ENCODE measurements around the gene ARHGAP35. TPM values are rescaled to one million over a fixed set of nuclear protein-coding genes. Genes with fewer than 3 reads are reported as not detected.

ARHGAP35 gene
- total RNA-seq, 4 donors from 2014 or later = 42.9 to 109 (median 57.6) TPM

DNA sequence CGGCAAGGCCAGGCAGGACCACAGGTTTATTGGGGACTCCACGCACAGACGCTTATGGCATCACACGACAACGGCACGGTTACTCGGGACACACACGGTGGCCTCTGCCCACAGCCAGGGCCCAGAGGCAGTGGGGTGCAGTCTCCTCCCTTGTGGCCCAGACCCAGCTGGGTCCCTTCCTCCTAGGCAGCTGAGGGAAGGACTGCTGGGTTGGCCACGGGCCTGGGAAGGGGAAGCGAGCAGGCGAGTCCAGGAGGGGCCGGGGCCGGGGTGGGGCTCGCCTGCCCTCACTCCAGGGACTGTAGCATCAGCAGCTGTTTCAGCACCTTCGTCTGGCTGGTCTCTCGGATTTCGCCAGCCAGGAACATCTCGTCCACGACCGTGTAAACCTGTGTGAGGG lies 22.6 kb upstream of the ARHGAP35 start:
- Histone ChIP-seq H3K27ac (no peak overlapping the region), H3K4me3 (no peak overlapping the region), H3K36me3 (peaks cover 0 to 55% of the 10 kb centered on the region in 2 donors), H3K27me3 (no peaks in the 10 kb centered on the region), H3K9me3 (no peaks in the 10 kb centered on the region), H3K4me1 (peaks cover 0 to 56% (median 0%) of the 10 kb centered on the region in 3 donors)
- no peak for ATAC-seq
- 87% methylated on average over 3 of the region's 20 CpGs; no CpG with 5 or more reads in 1 of the 2 donors for WGBS, 2 donors (ENCODE audit: low coverage in 1 of 2)
- TF ChIP-seq POLR2AphosphoS5 (IDR thresholded peaks at IDR 0.05) = no peak
- no peak for TF ChIP-seq POLR2A (IDR thresholded peaks at IDR 0.05)
- no peak for TF ChIP-seq EP300 (IDR thresholded peaks at IDR 0.05)
- TF ChIP-seq, protein P1, sequence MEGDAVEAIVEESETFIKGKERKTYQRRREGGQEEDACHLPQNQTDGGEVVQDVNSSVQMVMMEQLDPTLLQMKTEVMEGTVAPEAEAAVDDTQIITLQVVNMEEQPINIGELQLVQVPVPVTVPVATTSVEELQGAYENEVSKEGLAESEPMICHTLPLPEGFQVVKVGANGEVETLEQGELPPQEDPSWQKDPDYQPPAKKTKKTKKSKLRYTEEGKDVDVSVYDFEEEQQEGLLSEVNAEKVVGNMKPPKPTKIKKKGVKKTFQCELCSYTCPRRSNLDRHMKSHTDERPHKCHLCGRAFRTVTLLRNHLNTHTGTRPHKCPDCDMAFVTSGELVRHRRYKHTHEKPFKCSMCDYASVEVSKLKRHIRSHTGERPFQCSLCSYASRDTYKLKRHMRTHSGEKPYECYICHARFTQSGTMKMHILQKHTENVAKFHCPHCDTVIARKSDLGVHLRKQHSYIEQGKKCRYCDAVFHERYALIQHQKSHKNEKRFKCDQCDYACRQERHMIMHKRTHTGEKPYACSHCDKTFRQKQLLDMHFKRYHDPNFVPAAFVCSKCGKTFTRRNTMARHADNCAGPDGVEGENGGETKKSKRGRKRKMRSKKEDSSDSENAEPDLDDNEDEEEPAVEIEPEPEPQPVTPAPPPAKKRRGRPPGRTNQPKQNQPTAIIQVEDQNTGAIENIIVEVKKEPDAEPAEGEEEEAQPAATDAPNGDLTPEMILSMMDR (IDR thresholded peaks at IDR 0.05) = no peak

DNA sequence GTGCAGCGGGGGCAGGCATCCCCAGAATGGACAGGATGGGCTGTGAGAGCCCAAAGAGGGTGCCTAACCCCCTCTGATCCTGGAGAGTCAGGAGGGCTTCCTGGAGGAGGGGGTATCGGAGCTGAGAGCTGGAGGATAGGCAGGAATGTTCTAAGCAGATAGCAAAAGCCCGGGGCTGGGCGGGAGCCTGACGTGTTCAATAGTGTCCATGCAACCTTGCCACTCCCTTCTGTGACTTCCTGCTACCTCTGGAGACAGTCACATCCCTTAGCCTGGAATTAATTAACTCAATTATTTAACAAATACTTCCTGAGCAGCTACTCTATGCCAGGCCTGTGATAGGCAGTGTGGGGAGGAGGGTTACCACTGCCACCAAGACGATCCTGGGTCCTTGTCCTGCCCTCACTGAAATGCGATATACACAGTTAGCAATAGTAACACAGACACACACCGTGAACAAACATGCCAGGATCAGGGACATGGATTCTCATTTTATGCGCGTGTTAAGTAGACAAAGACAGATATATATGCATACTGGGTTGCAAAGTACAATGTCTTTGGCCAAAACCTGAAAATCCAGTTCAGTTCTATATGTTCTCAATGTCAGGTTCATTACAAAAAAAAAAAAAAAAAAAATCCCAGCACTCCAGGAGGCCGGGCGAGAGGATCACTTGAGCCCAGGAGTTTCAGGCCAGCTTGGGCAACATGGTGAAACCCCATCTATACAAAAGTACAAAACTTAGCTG lies 20.9 kb upstream of the ARHGAP35 start:
- TF ChIP-seq, protein P1 (IDR thresholded peaks at IDR 0.05) = no peak
- TF ChIP-seq POLR2AphosphoS5 (IDR thresholded peaks at IDR 0.05) (no peak), EP300 (IDR thresholded peaks at IDR 0.05) (no peak), POLR2A (IDR thresholded peaks at IDR 0.05) (no peak)
- no peak overlapping the region for H3K4me3 ChIP-seq
- peak overlapping the region in 3 of 4 donors; percentile 46 to 75 (median 64) for H3K27ac ChIP-seq
- peak; percentile 34 for ATAC-seq
- 68 to 73% methylated on average over 8 to 10 of the region's 12 CpGs for WGBS, 2 donors (ENCODE audit: low coverage in 1 of 2)
- H3K27me3 ChIP-seq = no peaks in the 10 kb centered on the region
- peaks cover 0 to 44% (median 0%) of the 10 kb centered on the region in 3 donors for H3K4me1 ChIP-seq
- peaks cover 0 to 72% of the 10 kb centered on the region in 2 donors for H3K36me3 ChIP-seq
- H3K9me3 ChIP-seq = no peaks in the 10 kb centered on the region

DNA sequence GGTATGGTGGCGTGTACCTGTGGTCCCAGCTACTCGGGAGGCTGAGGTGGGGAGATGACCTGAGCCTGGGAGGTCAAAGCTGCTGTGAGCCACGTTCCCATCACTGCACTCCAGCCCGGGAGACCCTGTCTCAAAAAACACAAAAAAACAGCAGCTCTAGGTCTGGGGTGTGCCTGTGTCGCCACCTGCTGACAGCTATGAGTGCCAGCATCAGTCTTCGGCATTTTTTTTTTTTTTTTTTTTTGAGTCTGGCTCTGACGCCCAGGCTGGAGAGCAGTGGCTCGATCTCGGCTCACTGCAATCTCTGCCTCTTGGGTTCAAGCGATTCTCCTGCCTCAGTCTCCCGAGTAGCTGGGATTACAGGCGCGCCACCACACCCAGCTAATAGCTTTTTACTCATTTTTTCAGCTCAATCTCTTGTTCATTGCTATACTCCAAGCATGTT lies 20.3 kb upstream of the ARHGAP35 start:
- H3K36me3 ChIP-seq = peaks cover 0 to 78% of the 10 kb centered on the region in 2 donors
- H3K4me1 ChIP-seq = peaks cover 0 to 44% (median 0%) of the 10 kb centered on the region in 3 donors
- TF ChIP-seq, protein P1 (IDR thresholded peaks at IDR 0.05) = peak in 3 of 4 experiments; percentile 72 to 83 (median 81)
- TF ChIP-seq POLR2AphosphoS5 (IDR thresholded peaks at IDR 0.05) (peak; percentile 32), POLR2A (IDR thresholded peaks at IDR 0.05) (no peak), EP300 (IDR thresholded peaks at IDR 0.05) (no peak)
- H3K27ac ChIP-seq = peak overlapping the region in 3 of 4 donors; percentile 34 to 75 (median 64)
- H3K4me3 ChIP-seq = no peak overlapping the region
- no peaks in the 10 kb centered on the region for H3K27me3 ChIP-seq
- H3K9me3 ChIP-seq = no peaks in the 10 kb centered on the region
- 10 to 20% methylated on average over 7 to 12 of the region's 13 CpGs for WGBS, 2 donors (ENCODE audit: low coverage in 1 of 2)
- peak; percentile 48 for ATAC-seq

DNA sequence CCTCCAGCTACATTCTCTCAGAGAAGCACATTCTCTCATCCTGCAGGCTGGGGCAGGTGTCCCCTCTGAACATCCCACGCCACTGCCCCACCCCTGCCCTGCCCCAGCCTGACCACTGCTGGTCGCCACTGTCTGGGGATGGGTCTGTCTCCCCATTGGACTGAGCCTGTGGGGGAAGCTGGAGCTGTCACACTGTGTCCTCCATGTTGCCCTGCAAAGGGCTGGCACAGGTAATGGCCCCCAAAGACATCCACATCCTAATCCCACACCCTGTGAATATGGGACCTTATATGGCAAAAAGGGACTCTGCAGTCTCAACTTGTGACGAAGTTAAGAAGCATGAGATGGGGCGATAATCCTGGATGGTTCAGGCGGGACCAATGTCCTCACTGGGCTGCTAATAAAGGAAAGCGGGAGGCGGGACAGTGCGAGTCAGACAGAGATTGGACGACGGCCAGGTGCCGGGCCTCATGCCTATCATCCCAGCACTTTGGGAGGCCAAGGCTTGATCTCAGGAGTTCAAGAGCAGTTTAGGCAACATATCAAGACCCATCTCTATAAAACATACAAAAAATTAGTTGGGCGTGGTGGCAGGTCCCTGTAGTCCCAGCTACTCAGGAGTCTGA lies 19.2 kb upstream of the ARHGAP35 start:
- WGBS, 2 donors (ENCODE audit: low coverage in 1 of 2) = 27 to 43% methylated on average over 9 of the region's 12 CpGs
- TF ChIP-seq POLR2AphosphoS5 (IDR thresholded peaks at IDR 0.05) = peak; percentile 37
- no peak for TF ChIP-seq POLR2A (IDR thresholded peaks at IDR 0.05)
- TF ChIP-seq, protein P1 (IDR thresholded peaks at IDR 0.05) = no peak
- TF ChIP-seq EP300 (IDR thresholded peaks at IDR 0.05) = no peak
- Histone ChIP-seq H3K36me3 (peaks cover 0 to 84% of the 10 kb centered on the region in 2 donors), H3K27ac (peak overlapping the region in 3 of 4 donors; percentile 45 to 75 (median 64)), H3K4me1 (peaks cover 0 to 38% (median 0%) of the 10 kb centered on the region in 3 donors), H3K9me3 (no peaks in the 10 kb centered on the region), H3K27me3 (no peaks in the 10 kb centered on the region), H3K4me3 (no peak overlapping the region)
- peak; percentile 25 for ATAC-seq

All from gastroesophageal sphincter (tissue), 4 donors.